ENCODE data around the gene PAQR7.
A peak's percentile ranks its signal among the peaks of the same experiment; 100 is the strongest.

The PAQR7 gene

GRCh38 chr1:25875154-25875855 lies at the start of gene PAQR7:
TSS of gene PAQR7 (minus strand) at chr1:25875708. CDS start at chr1:25863839, 11,869 bp downstream.
- peak; percentile 34 for DNase-seq (ENCODE audit: low read depth)

GRCh38 chr1:25924454-25924853 lies 48.9 kb upstream of the PAQR7 start:
- no peak for DNase-seq (ENCODE audit: low read depth)

- DNase-seq (ENCODE audit: low read depth): no peak
Measured at GRCh38 chr1:25922971-25923552, 47.6 kb upstream of the PAQR7 start.

GRCh38 chr1:25922056-25922970 lies 46.8 kb upstream of the PAQR7 start:
- peak; percentile 31 for DNase-seq (ENCODE audit: low read depth)

GRCh38 chr1:25918615-25919014 lies 43.1 kb upstream of the PAQR7 start:
- no peak for DNase-seq (ENCODE audit: low read depth)

GRCh38 chr1:25917996-25918395 lies 42.5 kb upstream of the PAQR7 start:
- peak; percentile 11 for DNase-seq (ENCODE audit: low read depth)

GRCh38 chr1:25916460-25916859 lies 41.0 kb upstream of the PAQR7 start:
- DNase-seq (ENCODE audit: low read depth): no peak

GRCh38 chr1:25914074-25914995 lies 38.8 kb upstream of the PAQR7 start:
- no peak for DNase-seq (ENCODE audit: low read depth)

- DNase-seq (ENCODE audit: low read depth): no peak
Measured at GRCh38 chr1:25913206-25913605, 37.7 kb upstream of the PAQR7 start.

GRCh38 chr1:25912076-25912831 lies 36.7 kb upstream of the PAQR7 start:
- DNase-seq (ENCODE audit: low read depth): no peak

- no peak for DNase-seq (ENCODE audit: low read depth)
Measured at GRCh38 chr1:25911162-25911561, 35.7 kb upstream of the PAQR7 start.

- no peak for DNase-seq (ENCODE audit: low read depth)
Measured at GRCh38 chr1:25909040-25909439, 33.5 kb upstream of the PAQR7 start.

- DNase-seq (ENCODE audit: low read depth): no peak
Measured at GRCh38 chr1:25908161-25908560, 32.7 kb upstream of the PAQR7 start.

GRCh38 chr1:25907601-25908000 lies 32.1 kb upstream of the PAQR7 start:
- no peak for DNase-seq (ENCODE audit: low read depth)

GRCh38 chr1:25906644-25907300 lies 31.3 kb upstream of the PAQR7 start:
- DNase-seq (ENCODE audit: low read depth): peak; percentile 24

- DNase-seq (ENCODE audit: low read depth): peak; percentile 87
Measured at GRCh38 chr1:25905680-25906643, 30.5 kb upstream of the PAQR7 start, which contains the start of gene STMN1. TSS of gene STMN1 (minus strand) at chr1:25906419. CDS start at chr1:25904676, 1,743 bp downstream.

- DNase-seq (ENCODE audit: low read depth): peak; percentile 90
Measured at GRCh38 chr1:25904943-25905679, 29.6 kb upstream of the PAQR7 start.

- DNase-seq (ENCODE audit: low read depth): no peak
Measured at GRCh38 chr1:25903986-25904385, 28.5 kb upstream of the PAQR7 start.

Data from stimulated activated CD4-positive, alpha-beta T cell treated with anti-CD3 and anti-CD28 coated beads, Interleukin-2, amount 100 ng/mL, for 4 hours (primary cell).